ENCODE results near the gene DLL3.

Gene DLL3

GRCh38 chr19:39554701-39555311 is 56.1 kb downstream of the DLL3 start:
- POLR2A ChIA-PET = no interaction called here
- CTCF ChIA-PET = interaction anchor here (1.0 to 6.8 kb wide), 3 partner anchors 73 to 289 kb away, joined by 3 to 144 read pairs (median 33); no protein-coding TSS in a partner anchor
- TF ChIP-seq CTCF (IDR thresholded peaks at IDR 0.05; ENCODE audit: control extremely low read depth, extremely low read depth, low read depth, missing control alignments) = no peak
- no peak for DNase-seq (ENCODE audit: extremely low spot score)

- TF ChIP-seq CTCF (IDR thresholded peaks at IDR 0.05; ENCODE audit: control extremely low read depth, extremely low read depth, low read depth, missing control alignments) = no peak
- no peak for DNase-seq (ENCODE audit: extremely low spot score)
- ChIA-PET CTCF (interaction anchor here (1.5 to 6.8 kb wide), 2 partner anchors 54 to 118 kb away, joined by 3 to 144 read pairs; no protein-coding TSS in a partner anchor), POLR2A (no interaction called here)
Measured at GRCh38 chr19:39555883-39556282, 57.1 kb downstream of the DLL3 start.

All from GM10248 (cell line).